Hepatocyte (in vitro differentiated cells): ENCODE results near the gene PCDHGA9. TPM values are rescaled to one million over a fixed set of nuclear protein-coding genes. Genes with fewer than 3 reads are reported as not detected.
"Not testable (repeated sequence)": the region's sequence is repeated elsewhere in the genome, so short reads cannot be mapped to it uniquely, and the experiment has no call there.

Source experiments
- DNase-seq: peaks from one replicate; pipeline ENCODE4 v3.0.0-alpha.2; 2016; ENCODE audit warnings: low spot score
- H2AFZ ChIP-seq: fragments of 200-600 bp; sonication (generic); 2 replicates; pipeline ENCODE4 v1.6.0; 2016; ENCODE audit warnings: antibody characterized with exemption, mild to moderate bottlenecking
- H3K27ac ChIP-seq: fragments of 200-600 bp; sonication (generic); 2 replicates; pipeline ENCODE4 v1.5.1; 2016; ENCODE audit warnings: mild to moderate bottlenecking
- H3K27me3 ChIP-seq: fragments of 200-600 bp; sonication (generic); 2 replicates; pipeline ENCODE4 v1.6.1; 2016
- H3K36me3 ChIP-seq: fragments of 200-600 bp; sonication (generic); replicated peaks from 2 replicates; pipeline ENCODE4 v1.5.1; 2016; ENCODE audit warnings: low read depth; ENCODE audit not compliant: insufficient read depth
- H3K4me1 ChIP-seq: fragments of 200-600 bp; sonication (generic); 2 replicates; pipeline ENCODE4 v1.5.1; 2016; ENCODE audit warnings: mild to moderate bottlenecking, moderate library complexity; ENCODE audit not compliant: insufficient read depth
- H3K4me2 ChIP-seq: fragments of 200-600 bp; sonication (generic); 2 replicates; pipeline ENCODE4 v1.6.0; 2016
- H3K4me3 ChIP-seq: fragments of 200-600 bp; sonication (generic); 2 replicates; pipeline ENCODE4 v1.5.1; 2016; ENCODE audit warnings: mild to moderate bottlenecking
- H3K79me2 ChIP-seq: fragments of 200-600 bp; sonication (generic); 2 replicates; pipeline ENCODE4 v1.6.0; 2017; ENCODE audit warnings: mild to moderate bottlenecking
- H3K9me2 ChIP-seq: fragments of 200-600 bp; sonication (generic); replicated peaks from 2 replicates; pipeline ENCODE4 v1.6.0; 2017; ENCODE audit warnings: mild to moderate bottlenecking; ENCODE audit not compliant: insufficient read depth
- H3K9me3 ChIP-seq: fragments of 200-600 bp; sonication (generic); 2 replicates; pipeline ENCODE4 v1.5.1; 2016; ENCODE audit warnings: low read depth, mild to moderate bottlenecking
- H4K20me1 ChIP-seq: fragments of 200-600 bp; sonication (generic); 2 replicates; pipeline ENCODE4 v1.6.0; 2016; ENCODE audit warnings: mild to moderate bottlenecking; ENCODE audit not compliant: insufficient read depth, poor library complexity, severe bottlenecking
- CTCF ChIP-seq: fragments of 200-600 bp; sonication (generic); IDR thresholded peaks from 2 replicates; pipeline ENCODE4 v1.5.1; 2016; ENCODE audit warnings: antibody characterized with exemption, mild to moderate bottlenecking; ENCODE audit not compliant: poor library complexity
- EZH2 ChIP-seq: fragments of 200-600 bp; sonication (generic); IDR thresholded peaks from 2 replicates; pipeline ENCODE4 v1.6.1; 2016; ENCODE audit warnings: antibody characterized with exemption, mild to moderate bottlenecking, borderline replicate concordance
- EZH2phosphoT487 ChIP-seq: fragments of 200-600 bp; sonication (generic); IDR thresholded peaks from one replicate; pipeline ENCODE4 v1.6.1; 2018; ENCODE audit warnings: antibody characterized with exemption, mild to moderate bottlenecking, low read depth, moderate library complexity; ENCODE audit not compliant: unreplicated experiment, severe bottlenecking
- WGBS: methylation state at CpG from one replicate; pipeline ENCODE4 v1.1.6; 2016; ENCODE audit warnings: low lambda C conversion rate; ENCODE audit errors: missing lambda C conversion rate; 5-methylcytosine and 5-hydroxymethylcytosine counted together
- polyA plus RNA-seq: library from polyadenylated mRNA; unstranded; fragments of >200 nt; fragmentation: Nextera tagmentation; extraction: Ambion mirVana; gene quantifications from 2 replicates; pipeline ENCODE4 v1.2.1, GENCODE V29; 2016
- total RNA-seq: library from RNA; depleted of rRNA; stranded (reverse); fragments of >200 nt; gene quantifications from 2 replicates; pipeline ENCODE4 v1.2.3, GENCODE V29; 2014

The PCDHGA9 gene
- total and polyA plus RNA-seq, 2 experiments from 2014 or later: 1.2 TPM; not detected in 1

- Histone ChIP-seq H3K4me3 (no peak within 1 kb of the TSS), H3K9me3 (no peaks in the 10 kb centered on the region), H3K27me3 (no peaks in the 10 kb centered on the region), H3K9me2 (no peaks in the 10 kb centered on the region), H3K79me2 (no peaks in the 10 kb centered on the region), H3K27ac (no peak within 1 kb of the TSS), H4K20me1 (no peaks in the 10 kb centered on the region), H3K4me1 (no peaks in the 10 kb centered on the region), H2AFZ (no peak within 1 kb of the TSS), H3K4me2 (no peak within 1 kb of the TSS), H3K36me3 (no peaks in the 10 kb centered on the region)
- 94% methylated on average over 27 of the region's 27 CpGs for WGBS
- DNase-seq: no peak
- no peak for TF ChIP-seq EZH2phosphoT487
- TF ChIP-seq CTCF: no peak
- TF ChIP-seq EZH2: no peak
Measured at GRCh38 chr5:141373673-141374317, 28.8 kb upstream of the PCDHGA9 start, which contains the start of gene PCDHGA6. Gene PCDHGA6 (plus strand): TSS chr5:141373891. CDS start chr5:141374084, 193 bp downstream.

GRCh38 chr5:141374627-141375026 lies 28.0 kb upstream of the PCDHGA9 start:
- no peak for TF ChIP-seq CTCF
- no peak for TF ChIP-seq EZH2phosphoT487
- TF ChIP-seq EZH2: no peak
- no peaks in the 10 kb centered on the region for H3K27me3 ChIP-seq
- no peak for DNase-seq
- H3K27ac ChIP-seq: no peak overlapping the region
- no peaks in the 10 kb centered on the region for H3K9me2 ChIP-seq
- no peak overlapping the region for H2AFZ ChIP-seq
- H3K36me3 ChIP-seq: no peaks in the 10 kb centered on the region
- H3K4me3 ChIP-seq: no peak overlapping the region
- no peaks in the 10 kb centered on the region for H3K9me3 ChIP-seq
- no peaks in the 10 kb centered on the region for H3K4me1 ChIP-seq
- WGBS: 94% methylated on average over 14 of the region's 14 CpGs
- H4K20me1 ChIP-seq: no peaks in the 10 kb centered on the region
- H3K4me2 ChIP-seq: no peak overlapping the region
- H3K79me2 ChIP-seq: no peaks in the 10 kb centered on the region

- H2AFZ ChIP-seq, H3K4me1 ChIP-seq, H3K9me2 ChIP-seq, H4K20me1 ChIP-seq, H3K27me3 ChIP-seq, H3K4me3 ChIP-seq, H3K9me3 ChIP-seq, H3K4me2 ChIP-seq, H3K27ac ChIP-seq, DNase-seq, H3K36me3 ChIP-seq, H3K79me2 ChIP-seq: not testable (repeated sequence)
- WGBS: 97% methylated on average over 31 of the region's 48 CpGs
Measured at GRCh38 chr5:141375444-141376155, 27.0 kb upstream of the PCDHGA9 start.

GRCh38 chr5:141382469-141383294 lies 19.9 kb upstream of the PCDHGA9 start, which contains the start of gene PCDHGA7:
Gene PCDHGA7 (plus strand): TSS chr5:141382742. CDS start chr5:141382900, 158 bp downstream.
- Histone ChIP-seq H3K4me2 (no peak within 1 kb of the TSS), H3K9me3 (no peaks in the 10 kb centered on the region), H3K79me2 (no peaks in the 10 kb centered on the region), H3K27me3 (no peaks in the 10 kb centered on the region), H3K27ac (no peak within 1 kb of the TSS), H3K4me1 (no peaks in the 10 kb centered on the region), H2AFZ (no peak within 1 kb of the TSS), H3K4me3 (no peak within 1 kb of the TSS), H4K20me1 (no peaks in the 10 kb centered on the region), H3K9me2 (no peaks in the 10 kb centered on the region), H3K36me3 (no peaks in the 10 kb centered on the region)
- TF ChIP-seq CTCF (no peak), EZH2phosphoT487 (no peak), EZH2 (no peak)
- no peak for DNase-seq
- WGBS: 95% methylated on average over 37 of the region's 37 CpGs
